ENCODE data around the gene TXNDC9. TPM values are rescaled to one million over a fixed set of nuclear protein-coding genes. Genes with fewer than 3 reads are reported as not detected.
"Not testable (repeated sequence)": the region's sequence is repeated elsewhere in the genome, so short reads cannot be mapped to it uniquely, and the experiment has no call there.

Gene TXNDC9
- total RNA-seq, 1 experiment from 2014 or later = 40.5 TPM

DNA sequence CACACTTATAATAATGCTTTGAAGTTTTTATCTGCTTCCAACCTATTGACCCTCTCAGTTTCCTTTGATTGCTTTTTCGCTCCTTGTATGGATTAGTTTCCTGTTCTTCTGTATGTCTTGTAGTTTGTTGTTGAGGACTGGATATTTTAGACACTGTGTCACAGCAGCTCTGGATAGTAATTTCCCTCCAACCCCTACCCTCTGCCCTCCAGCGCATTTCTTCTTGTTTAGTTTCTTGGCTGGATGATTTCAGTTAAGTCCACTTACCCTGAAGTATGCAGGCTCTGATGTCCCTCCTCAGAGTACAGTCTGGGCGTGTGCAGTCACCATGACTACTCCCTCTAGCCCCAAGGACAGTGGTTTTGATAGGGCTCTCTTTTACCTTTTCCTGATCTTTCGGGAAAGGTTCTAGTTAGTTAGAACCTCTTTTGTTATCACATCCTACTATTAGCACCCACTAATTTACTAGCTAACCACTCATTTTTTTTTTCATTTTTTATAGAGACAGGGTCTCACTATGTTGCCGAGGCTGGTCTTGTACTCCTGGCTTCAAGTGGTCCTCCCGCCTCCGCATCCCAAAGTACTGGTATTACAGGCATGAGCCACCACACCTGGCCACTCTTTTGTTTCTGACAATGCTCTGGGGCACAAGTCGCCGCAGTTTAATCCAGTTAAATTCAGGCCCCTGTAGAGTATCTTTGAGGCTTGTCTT, 18.8 kb downstream of the TXNDC9 start:
- Mint-ChIP-seq H3K27ac (ENCODE audit: unreplicated experiment) (no peak overlapping the region), H3K4me3 (ENCODE audit: low read depth, unreplicated experiment) (no peak overlapping the region), H3K36me3 (ENCODE audit: insufficient read depth, unreplicated experiment) (peaks cover 34% of the 10 kb centered on the region), H3K4me1 (ENCODE audit: low read depth, unreplicated experiment) (no peaks in the 10 kb centered on the region), H3K27me3 (ENCODE audit: unreplicated experiment) (no peaks in the 10 kb centered on the region), H3K9me3 (ENCODE audit: low read depth, unreplicated experiment) (no peaks in the 10 kb centered on the region)
- TF ChIP-seq, protein P1, sequence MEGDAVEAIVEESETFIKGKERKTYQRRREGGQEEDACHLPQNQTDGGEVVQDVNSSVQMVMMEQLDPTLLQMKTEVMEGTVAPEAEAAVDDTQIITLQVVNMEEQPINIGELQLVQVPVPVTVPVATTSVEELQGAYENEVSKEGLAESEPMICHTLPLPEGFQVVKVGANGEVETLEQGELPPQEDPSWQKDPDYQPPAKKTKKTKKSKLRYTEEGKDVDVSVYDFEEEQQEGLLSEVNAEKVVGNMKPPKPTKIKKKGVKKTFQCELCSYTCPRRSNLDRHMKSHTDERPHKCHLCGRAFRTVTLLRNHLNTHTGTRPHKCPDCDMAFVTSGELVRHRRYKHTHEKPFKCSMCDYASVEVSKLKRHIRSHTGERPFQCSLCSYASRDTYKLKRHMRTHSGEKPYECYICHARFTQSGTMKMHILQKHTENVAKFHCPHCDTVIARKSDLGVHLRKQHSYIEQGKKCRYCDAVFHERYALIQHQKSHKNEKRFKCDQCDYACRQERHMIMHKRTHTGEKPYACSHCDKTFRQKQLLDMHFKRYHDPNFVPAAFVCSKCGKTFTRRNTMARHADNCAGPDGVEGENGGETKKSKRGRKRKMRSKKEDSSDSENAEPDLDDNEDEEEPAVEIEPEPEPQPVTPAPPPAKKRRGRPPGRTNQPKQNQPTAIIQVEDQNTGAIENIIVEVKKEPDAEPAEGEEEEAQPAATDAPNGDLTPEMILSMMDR (IDR thresholded peaks at IDR 0.05; ENCODE audit: unreplicated experiment) = no peak
- intact Hi-C loops (cut with micrococcal nuclease; ENCODE audit: unreplicated experiment) = no loop called here
- BruUV-seq (replicated peaks) = no TSS peak
- CTCF ChIA-PET = interaction anchor here (1.0 kb wide), 1 partner anchor 18 kb away, joined by 3 read pairs; no protein-coding TSS in a partner anchor
- no peak for DNase-seq

DNA sequence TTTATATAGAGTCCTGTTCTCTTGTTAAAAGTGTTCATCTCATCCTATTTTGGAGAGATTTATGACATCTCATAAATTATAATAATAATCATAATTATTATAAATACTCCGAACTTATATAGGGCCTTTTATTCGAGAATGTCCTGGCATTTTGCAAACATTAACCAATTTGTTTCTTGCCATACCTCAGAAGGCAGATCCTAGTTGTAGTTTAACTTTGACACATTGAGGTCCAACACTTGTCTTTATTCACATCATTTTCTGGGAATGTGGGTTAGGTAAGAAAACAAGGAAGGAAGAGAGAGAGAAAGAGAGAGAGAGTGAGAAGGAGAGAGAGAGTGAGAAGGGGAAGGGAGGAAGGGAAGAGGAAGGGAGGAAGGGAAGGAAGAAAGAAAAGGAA, 35.0 kb downstream of the TXNDC9 start, which contains the start of gene LYG1:
Gene LYG1 (minus strand): TSS at position 101 of the 400 bp plus-strand sequence. CDS start 5,527 bp downstream, outside the sequence.
- CTCF ChIA-PET; H3K4me3 Mint-ChIP-seq (ENCODE audit: low read depth, unreplicated experiment); DNase-seq; H3K27ac Mint-ChIP-seq (ENCODE audit: unreplicated experiment); H3K9me3 Mint-ChIP-seq (ENCODE audit: low read depth, unreplicated experiment); H3K27me3 Mint-ChIP-seq (ENCODE audit: unreplicated experiment); H3K36me3 Mint-ChIP-seq (ENCODE audit: insufficient read depth, unreplicated experiment); H3K4me1 Mint-ChIP-seq (ENCODE audit: low read depth, unreplicated experiment); BruUV-seq (replicated peaks); intact Hi-C loops (cut with micrococcal nuclease; ENCODE audit: unreplicated experiment): not testable (repeated sequence)

DNA sequence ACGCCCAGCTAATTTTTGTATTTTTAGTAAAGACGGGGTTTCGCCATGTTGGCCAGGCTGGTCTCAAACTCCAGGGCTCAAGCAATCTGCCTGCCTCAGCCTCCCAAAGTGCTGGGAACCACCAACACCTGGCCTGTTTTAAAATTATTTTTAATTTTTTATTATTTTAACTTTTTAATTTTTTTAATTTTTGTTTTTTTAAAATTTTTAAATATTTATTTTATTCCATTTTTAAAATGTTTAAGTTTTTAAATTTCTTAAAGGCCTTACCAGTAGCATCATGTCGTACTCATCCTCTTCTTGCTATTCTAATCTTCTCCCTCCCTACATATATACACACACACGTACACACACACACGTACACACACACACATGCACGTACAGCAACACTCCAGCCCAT, 36.6 kb downstream of the TXNDC9 start:
- Mint-ChIP-seq H3K27me3 (ENCODE audit: unreplicated experiment) (no peaks in the 10 kb centered on the region), H3K27ac (ENCODE audit: unreplicated experiment) (no peak overlapping the region), H3K9me3 (ENCODE audit: low read depth, unreplicated experiment) (no peaks in the 10 kb centered on the region), H3K4me3 (ENCODE audit: low read depth, unreplicated experiment) (no peak overlapping the region), H3K36me3 (ENCODE audit: insufficient read depth, unreplicated experiment) (peaks cover 4% of the 10 kb centered on the region), H3K4me1 (ENCODE audit: low read depth, unreplicated experiment) (no peaks in the 10 kb centered on the region)
- DNase-seq = no peak
- TF ChIP-seq, protein P1 (IDR thresholded peaks at IDR 0.05; ENCODE audit: unreplicated experiment) = no peak
- CTCF ChIA-PET = no interaction called here
- intact Hi-C loops (cut with micrococcal nuclease; ENCODE audit: unreplicated experiment) = no loop called here
- BruUV-seq (replicated peaks) = no TSS peak

DNA sequence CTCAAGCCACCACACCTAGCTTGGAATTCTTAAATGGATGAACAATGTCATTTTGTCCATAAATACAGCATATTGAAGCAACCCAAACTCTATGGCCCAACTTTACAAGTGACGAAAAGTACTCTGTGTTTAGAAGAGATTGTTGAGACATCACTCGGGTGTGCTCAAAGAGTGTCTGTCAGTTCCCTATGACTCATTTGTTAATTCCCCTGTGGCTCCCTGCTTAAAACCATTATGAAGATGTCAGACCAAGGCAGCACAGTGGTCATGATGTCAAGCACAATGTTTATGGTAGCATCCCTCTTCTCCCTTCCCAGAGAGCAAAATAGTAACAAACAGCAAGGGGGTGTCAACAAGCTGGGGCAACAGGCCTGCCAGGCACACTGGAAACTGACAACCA, 38.1 kb downstream of the TXNDC9 start:
- intact Hi-C loops (cut with micrococcal nuclease; ENCODE audit: unreplicated experiment) = no loop called here
- H3K36me3 Mint-ChIP-seq (ENCODE audit: insufficient read depth, unreplicated experiment) = no peaks in the 10 kb centered on the region
- H3K4me1 Mint-ChIP-seq (ENCODE audit: low read depth, unreplicated experiment) = no peaks in the 10 kb centered on the region
- H3K9me3 Mint-ChIP-seq (ENCODE audit: low read depth, unreplicated experiment) = no peaks in the 10 kb centered on the region
- CTCF ChIA-PET = no interaction called here
- no peak overlapping the region for H3K27ac Mint-ChIP-seq (ENCODE audit: unreplicated experiment)
- BruUV-seq (replicated peaks) = no TSS peak
- TF ChIP-seq, protein P1 (IDR thresholded peaks at IDR 0.05; ENCODE audit: unreplicated experiment) = no peak
- H3K4me3 Mint-ChIP-seq (ENCODE audit: low read depth, unreplicated experiment) = no peak overlapping the region
- H3K27me3 Mint-ChIP-seq (ENCODE audit: unreplicated experiment) = no peaks in the 10 kb centered on the region
- DNase-seq = no peak

DNA sequence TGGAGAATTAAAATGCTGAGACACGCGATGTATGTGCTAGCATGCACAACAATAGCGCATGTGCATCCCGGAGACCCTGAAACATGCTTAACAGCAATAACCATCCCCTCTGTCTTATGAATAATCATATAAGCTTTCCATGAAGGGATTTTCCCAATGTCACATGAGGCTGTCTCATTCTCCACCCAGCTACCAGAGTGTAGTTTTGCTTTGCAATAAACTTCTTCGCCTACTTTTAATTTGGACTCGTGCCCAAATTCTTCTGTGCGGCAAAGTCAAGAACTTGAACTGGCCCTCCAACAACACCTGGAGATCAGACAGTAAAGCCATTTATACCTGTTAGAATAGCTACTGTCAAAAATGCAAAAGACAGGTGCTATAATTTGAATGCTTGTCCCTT, 50.6 kb downstream of the TXNDC9 start:
- Mint-ChIP-seq H3K9me3 (ENCODE audit: low read depth, unreplicated experiment) (no peaks in the 10 kb centered on the region), H3K4me3 (ENCODE audit: low read depth, unreplicated experiment) (no peak overlapping the region), H3K27me3 (ENCODE audit: unreplicated experiment) (no peaks in the 10 kb centered on the region), H3K36me3 (ENCODE audit: insufficient read depth, unreplicated experiment) (no peaks in the 10 kb centered on the region), H3K4me1 (ENCODE audit: low read depth, unreplicated experiment) (no peaks in the 10 kb centered on the region), H3K27ac (ENCODE audit: unreplicated experiment) (no peak overlapping the region)
- no peak for DNase-seq
- BruUV-seq (replicated peaks) = no TSS peak
- CTCF ChIA-PET = interaction anchor here (0.7 kb wide), 1 partner anchor 52 kb away, joined by 3 read pairs; no protein-coding TSS in a partner anchor
- intact Hi-C loops (cut with micrococcal nuclease; ENCODE audit: unreplicated experiment) = no loop called here
- TF ChIP-seq, protein P1 (IDR thresholded peaks at IDR 0.05; ENCODE audit: unreplicated experiment) = no peak
